ENCODE results near the gene ZACN.

GRCh38 chr17:76125391-76125675 lies 46.4 kb downstream of the ZACN start:
- TF ChIP-seq TAF1 (IDR thresholded peaks at IDR 0.05; ENCODE audit: low read depth) (no peak), CTCF (IDR thresholded peaks at IDR 0.05; ENCODE audit: poor library complexity, severe bottlenecking) (no peak), EP300 (conservative IDR thresholded peaks at IDR 0.05; ENCODE audit: poor library complexity, severe bottlenecking) (no peak)

Data from neural cell (in vitro differentiated cells).